GM12801 (cell line): ENCODE results near the gene TSPAN6.

Source experiments
- TF ChIP-seq, protein P1 (sequence below): IDR thresholded peaks from one replicate; pipeline ENCODE4 v1.5.1; 2011; ENCODE audit warnings: control low read depth; ENCODE audit not compliant: insufficient read length; ENCODE audit errors: extremely low read depth

TSPAN6 gene

DNA sequence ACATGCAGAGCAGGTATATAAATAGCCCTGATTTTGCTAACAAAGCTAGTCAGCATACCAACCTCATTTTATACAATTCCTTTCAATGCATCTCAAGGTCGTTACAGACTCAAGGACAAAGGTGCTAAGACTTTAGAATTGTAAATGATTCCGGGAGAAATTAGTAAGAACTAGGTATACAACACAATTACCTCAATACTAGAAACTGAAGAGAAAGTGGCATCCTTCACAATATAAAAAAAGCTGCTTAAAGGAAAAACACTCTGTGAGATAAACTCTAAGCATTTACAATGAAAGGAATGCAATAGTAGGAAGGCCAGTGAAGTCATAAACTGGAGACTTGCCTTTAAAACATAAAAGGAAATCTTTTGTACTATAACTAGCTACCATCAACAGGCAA is 40.0 kb downstream of the TSPAN6 start:
- TF ChIP-seq, protein P1, sequence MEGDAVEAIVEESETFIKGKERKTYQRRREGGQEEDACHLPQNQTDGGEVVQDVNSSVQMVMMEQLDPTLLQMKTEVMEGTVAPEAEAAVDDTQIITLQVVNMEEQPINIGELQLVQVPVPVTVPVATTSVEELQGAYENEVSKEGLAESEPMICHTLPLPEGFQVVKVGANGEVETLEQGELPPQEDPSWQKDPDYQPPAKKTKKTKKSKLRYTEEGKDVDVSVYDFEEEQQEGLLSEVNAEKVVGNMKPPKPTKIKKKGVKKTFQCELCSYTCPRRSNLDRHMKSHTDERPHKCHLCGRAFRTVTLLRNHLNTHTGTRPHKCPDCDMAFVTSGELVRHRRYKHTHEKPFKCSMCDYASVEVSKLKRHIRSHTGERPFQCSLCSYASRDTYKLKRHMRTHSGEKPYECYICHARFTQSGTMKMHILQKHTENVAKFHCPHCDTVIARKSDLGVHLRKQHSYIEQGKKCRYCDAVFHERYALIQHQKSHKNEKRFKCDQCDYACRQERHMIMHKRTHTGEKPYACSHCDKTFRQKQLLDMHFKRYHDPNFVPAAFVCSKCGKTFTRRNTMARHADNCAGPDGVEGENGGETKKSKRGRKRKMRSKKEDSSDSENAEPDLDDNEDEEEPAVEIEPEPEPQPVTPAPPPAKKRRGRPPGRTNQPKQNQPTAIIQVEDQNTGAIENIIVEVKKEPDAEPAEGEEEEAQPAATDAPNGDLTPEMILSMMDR: no peak

DNA sequence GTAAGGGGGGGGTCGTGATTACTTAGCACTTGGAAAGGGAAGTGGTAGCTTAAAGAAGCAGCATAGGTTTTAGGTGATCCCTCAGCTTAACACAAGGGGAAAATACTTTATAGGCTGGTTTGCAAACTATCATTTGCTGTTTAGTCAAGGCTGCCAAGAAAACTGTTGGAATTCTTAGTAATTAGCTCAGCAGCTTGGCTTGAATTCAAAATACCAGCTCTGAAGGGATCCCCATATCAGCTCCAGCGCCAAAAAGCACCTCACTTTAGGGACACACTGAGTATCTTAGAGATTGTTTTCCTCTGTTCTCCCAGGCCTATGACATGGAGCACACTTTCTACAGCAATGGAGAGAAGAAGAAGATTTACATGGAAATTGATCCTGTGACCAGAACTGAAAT is 43.0 kb downstream of the TSPAN6 start:
- TF ChIP-seq, protein P1: no peak

DNA sequence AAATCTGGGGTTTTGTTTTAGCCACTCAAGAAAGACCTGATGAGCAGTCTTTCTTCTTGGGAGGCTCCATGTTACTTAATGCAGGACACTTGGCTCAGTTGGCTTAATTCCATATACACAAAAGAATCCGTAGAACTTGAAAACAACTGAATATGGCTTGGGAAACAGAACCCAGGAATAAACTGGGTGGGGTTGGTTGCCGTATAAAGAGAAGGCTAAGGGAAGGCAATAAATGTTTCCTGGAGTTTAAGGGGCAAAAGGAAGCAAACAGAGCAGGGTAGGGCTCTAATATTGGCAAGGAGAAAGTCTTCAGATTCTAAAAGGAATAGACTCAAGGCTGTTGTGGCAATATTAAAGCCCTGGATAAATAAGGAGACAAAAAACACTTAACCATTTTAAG is 43.5 kb downstream of the TSPAN6 start:
- TF ChIP-seq, protein P1: no peak

DNA sequence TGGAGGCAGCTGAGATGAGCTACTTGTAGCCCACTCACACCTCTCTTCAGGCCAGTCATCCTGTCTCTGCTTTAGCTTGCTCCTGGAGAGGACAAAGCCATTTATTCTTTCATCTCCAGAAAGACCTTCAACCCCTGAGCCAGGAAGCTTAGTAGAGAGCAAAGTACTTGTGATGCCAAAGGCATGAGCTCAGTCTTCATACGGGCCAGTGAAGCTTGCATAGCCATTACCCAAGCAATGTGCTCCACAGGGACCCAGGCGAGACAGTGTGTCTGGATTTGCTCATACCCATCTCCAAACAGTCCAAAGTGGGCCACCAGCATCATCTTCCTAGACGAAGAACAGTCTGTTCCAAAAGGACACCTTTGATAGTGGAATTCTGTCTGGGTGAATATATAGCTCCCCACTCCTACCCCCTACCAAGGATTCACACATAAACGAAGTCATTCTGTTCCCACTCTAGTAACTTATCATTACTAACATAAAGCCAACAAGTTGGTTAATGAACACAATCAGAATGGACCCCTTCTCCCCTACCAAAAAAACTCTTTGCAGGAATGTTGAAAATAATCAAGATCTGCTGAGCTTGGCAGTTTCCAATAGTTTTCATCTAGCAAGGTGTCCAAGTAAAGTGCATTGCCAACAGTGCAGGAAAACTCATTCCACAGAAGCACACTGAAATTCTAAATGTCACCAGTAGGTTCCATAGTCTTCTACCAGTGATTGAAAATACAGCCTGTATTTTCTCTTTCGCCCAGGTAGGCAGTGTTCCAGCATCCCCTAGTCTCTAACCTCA is 45.2 kb downstream of the TSPAN6 start:
- TF ChIP-seq, protein P1: no peak

DNA sequence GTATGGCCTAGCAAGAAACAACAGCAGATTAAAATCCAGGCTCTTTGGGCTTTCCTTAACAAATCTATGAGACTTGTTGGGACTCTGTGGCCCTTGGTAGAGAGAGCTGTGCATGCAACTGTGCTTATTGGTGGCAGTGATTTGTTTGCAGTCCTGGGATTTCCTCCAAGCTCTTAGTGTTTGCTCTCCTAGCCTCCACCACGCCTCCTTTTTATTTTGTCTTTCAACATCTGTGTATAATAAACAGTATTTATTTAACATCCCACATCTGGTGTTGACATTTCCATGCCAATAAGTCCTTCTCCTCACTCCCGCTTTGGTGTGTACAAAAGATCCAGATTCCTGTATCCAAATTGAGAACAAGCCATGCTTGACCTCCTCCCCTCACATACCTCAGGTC is 48.7 kb downstream of the TSPAN6 start:
- TF ChIP-seq, protein P1: no peak

DNA sequence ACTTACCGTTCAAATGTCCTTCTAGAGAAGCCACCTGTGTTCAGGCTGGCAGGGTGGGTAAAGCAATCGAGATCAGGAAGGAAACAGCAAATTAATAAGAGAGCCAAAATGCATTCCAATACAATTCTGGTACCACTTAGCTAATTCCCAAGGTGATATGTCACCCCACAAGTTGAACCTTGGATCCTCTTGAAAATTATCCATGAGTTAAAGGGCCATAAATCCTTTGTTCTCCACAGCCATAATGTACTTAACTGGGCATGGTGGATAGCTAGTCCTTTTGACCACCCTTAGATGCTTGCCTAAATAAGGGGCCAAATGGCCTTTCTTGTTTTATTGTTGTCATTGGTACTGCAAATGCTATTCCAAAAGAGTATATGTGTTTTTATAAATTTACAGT is 49.9 kb downstream of the TSPAN6 start:
- TF ChIP-seq, protein P1: no peak

DNA sequence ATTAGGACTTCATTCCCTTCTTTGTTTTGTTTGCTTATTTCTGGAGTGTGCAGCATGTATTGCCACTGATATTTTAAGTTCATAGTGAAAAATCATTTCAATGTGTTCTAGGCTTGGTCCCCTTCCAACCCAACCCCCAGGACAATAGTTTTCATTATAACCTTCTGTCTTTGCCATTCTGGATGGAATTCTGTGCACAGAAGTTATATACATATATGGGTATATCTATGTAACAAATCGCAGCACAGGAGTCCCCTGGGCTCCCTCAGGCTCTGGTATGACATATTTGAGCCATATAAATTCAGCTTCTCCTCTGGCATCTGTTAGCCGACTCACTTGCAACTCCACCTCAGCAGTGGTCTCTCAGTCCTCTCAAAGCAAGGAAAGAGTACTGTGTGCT is 52.0 kb downstream of the TSPAN6 start, which contains the start of gene TNMD:
Gene TNMD (plus strand): TSS at position 326 of the 400 bp plus-strand sequence. CDS start 83 bp downstream, outside the sequence.
- TF ChIP-seq, protein P1: no peak
